Measurements from ENCODE around the gene GJD3. TPM values are rescaled to one million over a fixed set of nuclear protein-coding genes. Genes with fewer than 3 reads are reported as not detected.

Gene GJD3
- polyA plus RNA-seq, 1 experiment = 0.56 TPM

DNA sequence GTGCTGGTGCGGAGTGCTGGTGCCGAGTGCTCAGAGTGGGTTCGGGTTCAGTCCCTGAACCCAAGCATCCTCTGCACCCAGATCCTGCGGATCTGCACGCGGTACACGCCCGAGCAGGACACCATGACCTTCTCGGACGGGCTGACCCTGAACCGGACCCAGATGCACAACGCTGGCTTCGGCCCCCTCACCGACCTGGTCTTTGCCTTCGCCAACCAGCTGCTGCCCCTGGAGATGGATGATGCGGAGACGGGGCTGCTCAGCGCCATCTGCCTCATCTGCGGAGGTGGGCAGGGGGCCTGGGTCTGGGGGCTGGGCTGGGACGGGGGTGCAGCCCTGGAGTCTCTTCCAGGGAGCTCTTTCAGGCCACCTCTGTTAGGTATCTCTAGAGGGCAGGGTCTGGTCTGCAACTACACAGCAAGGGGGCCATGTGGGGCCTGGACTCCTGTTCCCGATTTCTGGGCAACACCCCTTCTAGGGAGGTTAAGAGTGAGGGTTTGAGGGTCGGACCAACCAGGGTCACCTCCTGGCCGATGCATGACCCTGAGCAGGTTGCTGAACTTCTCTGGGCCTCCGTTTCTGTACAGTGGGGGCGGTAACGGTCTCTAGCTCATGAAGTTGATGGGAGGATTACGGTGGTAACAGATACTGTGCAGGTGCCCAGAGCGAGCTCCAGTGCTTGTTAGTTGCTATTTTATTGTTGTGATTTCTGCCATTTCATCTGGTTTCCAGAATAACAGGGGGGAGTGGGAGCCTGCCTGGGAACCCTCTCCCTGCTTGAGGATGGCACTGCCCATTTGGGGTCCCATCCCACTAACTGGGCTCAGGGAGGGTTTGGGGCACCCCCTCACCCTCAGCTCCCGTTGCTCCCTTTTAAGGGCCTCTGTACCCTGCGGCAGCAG lies 10.1 kb downstream of the GJD3 start:
- POLR2A ChIA-PET = interaction anchor here (0.6 kb wide), 1 partner anchor 19 kb away, joined by 5 read pairs; no protein-coding TSS in a partner anchor
- CTCF ChIA-PET = interaction anchor here (0.6 to 28.2 kb wide), 25 partner anchors 9 to 215 kb away, joined by 3 to 762 read pairs (median 5); partner anchors contain the start of genes GJD3, RARA and TOP2A
- Histone ChIP-seq H3K4me3 (ENCODE audit: low read depth, low read length) (no peak overlapping the region), H3K27me3 (ENCODE audit: control insufficient read depth, insufficient read depth, low read length) (no peaks in the 10 kb centered on the region; the same call in 1 of the 2 replicates), H3K36me3 (ENCODE audit: control insufficient read depth, insufficient read depth, low read length) (peaks cover 45% of the 10 kb centered on the region)
- TF ChIP-seq CTCF (IDR thresholded peaks at IDR 0.05; ENCODE audit: insufficient read depth, low read depth, low read length) = no peak
- no peak for DNase-seq (ENCODE audit: low read depth)

DNA sequence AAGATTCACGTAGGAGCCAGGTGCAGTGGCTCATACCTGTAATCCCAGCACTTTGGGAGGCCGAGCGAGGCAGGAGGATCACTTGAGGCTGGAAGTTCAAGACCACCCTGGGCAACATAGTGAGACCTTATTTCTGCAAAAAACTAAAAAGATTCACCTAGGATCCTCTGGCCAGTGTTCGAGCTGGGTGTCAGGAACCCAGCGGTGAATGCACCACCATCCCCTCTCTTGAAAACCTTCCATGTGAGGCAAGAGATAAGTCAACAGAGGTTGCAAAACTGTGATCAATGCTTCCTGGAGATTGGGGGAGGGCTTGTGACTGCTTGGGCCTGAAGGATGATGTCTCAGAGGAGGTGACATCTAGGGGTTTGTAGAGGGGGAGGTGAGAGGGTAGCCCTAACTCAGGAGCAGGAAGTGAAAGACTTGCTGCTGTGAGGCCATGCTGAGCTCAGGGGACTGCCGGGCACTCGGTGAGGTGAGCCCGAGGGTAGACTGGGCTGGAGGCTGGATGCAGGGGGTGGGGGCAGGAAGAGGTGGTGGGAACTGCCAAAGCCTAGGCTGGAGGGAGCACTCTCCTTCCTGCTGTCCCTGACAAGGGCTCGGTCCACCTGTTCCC lies 11.7 kb downstream of the GJD3 start:
- CTCF ChIA-PET = interaction anchor here (1.1 to 28.2 kb wide), 3 partner anchors 26 to 45 kb away, joined by 3 to 762 read pairs (median 15); partner anchors contain the start of gene RARA
- Histone ChIP-seq H3K27me3 (ENCODE audit: control insufficient read depth, insufficient read depth, low read length) (no peaks in the 10 kb centered on the region; the same call in 1 of the 2 replicates), H3K36me3 (ENCODE audit: control insufficient read depth, insufficient read depth, low read length) (peaks cover 57% of the 10 kb centered on the region), H3K4me3 (ENCODE audit: low read depth, low read length) (no peak overlapping the region)
- DNase-seq (ENCODE audit: low read depth) = no peak
- TF ChIP-seq CTCF (IDR thresholded peaks at IDR 0.05; ENCODE audit: insufficient read depth, low read depth, low read length) = no peak
- POLR2A ChIA-PET = interaction anchor here (0.7 kb wide), 1 partner anchor 50 kb away, joined by 3 read pairs; no protein-coding TSS in a partner anchor

DNA sequence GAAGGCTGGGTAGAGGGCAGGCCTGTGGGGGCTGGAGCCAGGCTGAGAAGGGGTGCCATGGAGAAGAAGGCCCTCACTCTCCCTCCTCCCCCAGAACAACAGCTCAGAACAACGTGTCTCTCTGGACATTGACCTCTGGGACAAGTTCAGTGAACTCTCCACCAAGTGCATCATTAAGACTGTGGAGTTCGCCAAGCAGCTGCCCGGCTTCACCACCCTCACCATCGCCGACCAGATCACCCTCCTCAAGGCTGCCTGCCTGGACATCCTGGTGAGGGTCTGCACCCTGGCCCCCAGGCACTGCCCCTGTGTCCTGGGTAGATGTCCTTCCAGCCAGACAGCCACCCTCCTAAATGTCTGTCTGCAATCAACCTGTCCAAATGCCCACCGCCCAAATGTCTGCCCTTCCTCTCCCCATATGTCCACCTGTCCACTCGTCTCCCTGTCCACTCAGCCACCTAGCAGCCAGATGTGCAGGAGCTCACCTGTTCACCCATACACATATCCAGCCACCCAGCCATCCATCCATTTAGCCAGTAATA lies 12.2 kb downstream of the GJD3 start:
- Histone ChIP-seq H3K4me3 (ENCODE audit: low read depth, low read length) (no peak overlapping the region), H3K27me3 (ENCODE audit: control insufficient read depth, insufficient read depth, low read length) (no peaks in the 10 kb centered on the region; the same call in 1 of the 2 replicates), H3K36me3 (ENCODE audit: control insufficient read depth, insufficient read depth, low read length) (peaks cover 57% of the 10 kb centered on the region)
- no peak for DNase-seq (ENCODE audit: low read depth)
- TF ChIP-seq CTCF (IDR thresholded peaks at IDR 0.05; ENCODE audit: insufficient read depth, low read depth, low read length) = no peak
- POLR2A ChIA-PET = interaction anchor here (0.7 kb wide), 1 partner anchor 49 kb away, joined by 3 read pairs; no protein-coding TSS in a partner anchor
- CTCF ChIA-PET = interaction anchor here (0.9 to 28.2 kb wide), 6 partner anchors 10 to 202 kb away, joined by 3 to 762 read pairs (median 4); partner anchors contain the start of gene RARA

GRCh38 chr17:40351359-40352236 lies 12.9 kb downstream of the GJD3 start:
- POLR2A ChIA-PET = no interaction called here
- TF ChIP-seq CTCF (IDR thresholded peaks at IDR 0.05; ENCODE audit: insufficient read depth, low read depth, low read length) = no peak
- Histone ChIP-seq H3K36me3 (ENCODE audit: control insufficient read depth, insufficient read depth, low read length) (peaks cover 57% of the 10 kb centered on the region), H3K4me3 (ENCODE audit: low read depth, low read length) (no peak overlapping the region), H3K27me3 (ENCODE audit: control insufficient read depth, insufficient read depth, low read length) (no peaks in the 10 kb centered on the region; the same call in 1 of the 2 replicates)
- no peak for DNase-seq (ENCODE audit: low read depth)
- CTCF ChIA-PET = interaction anchor here (0.9 to 28.2 kb wide), 5 partner anchors 11 to 203 kb away, joined by 3 to 762 read pairs (median 3); partner anchors contain the start of gene RARA
